Endothelial cell of umbilical vein (primary cell): ENCODE data around the gene MICA. TPM values are rescaled to one million over a fixed set of nuclear protein-coding genes. Genes with fewer than 3 reads are reported as not detected.

Source experiments
- BruUV-seq: library from RNA; stranded (reverse); fragments of 400-500 nt; replicated peaks from 2 replicates; lab custom pipeline; 2021; lab: Mats Ljungman, UMichigan
- CTCF ChIA-PET: fragments of 300-600, 350-600 bp; sonication (Branson Sonifier 250); formaldehyde crosslinking; loops from one replicate; lab custom pipeline; 2021; ENCODE audit warnings: antibody characterized with exemption, inconsistent platforms; lab: Charles Lee
- POLR2A ChIA-PET: fragments of 300-600, 350-600 bp; sonication (Branson Sonifier 250); formaldehyde crosslinking; loops from one replicate; lab custom pipeline; 2021; ENCODE audit warnings: antibody characterized with exemption, inconsistent platforms; lab: Charles Lee
- DNase-seq: peaks from one replicate; pipeline ENCODE4 v3.0.0-alpha.2; 2011; ENCODE audit warnings: low read depth, low spot score
- FAIRE-seq: peaks from 2 replicates; lab custom pipeline; 2011; peaks lifted over from hg19 to GRCh38; lab: Jason Lieb, UNC
- H2AFZ ChIP-seq: 2 replicates; pipeline ENCODE4 v1.6.0; 2012; ENCODE audit warnings: low read depth, low read length, control low read depth, inconsistent platforms
- H3K27ac ChIP-seq: 2 replicates; pipeline ENCODE4 v1.5.1; 2011; ENCODE audit warnings: low read depth, mild to moderate bottlenecking, control low read depth, low read length, moderate library complexity; ENCODE audit not compliant: insufficient read depth
- H3K27me3 ChIP-seq, 2 experiments: 2 replicates each; pipeline versions ENCODE4 v1.6.0 to v1.6.1; 2011; ENCODE audit warnings: low read length in 2 of 2, mixed read lengths in 1 of 2; ENCODE audit not compliant: control insufficient read depth in 2 of 2, insufficient read depth in 2 of 2
- H3K36me3 ChIP-seq, 2 experiments: 2 replicates in 1 of 2; 3 replicates in 1 of 2; pipeline ENCODE4 v1.5.1; 2011; ENCODE audit warnings: low read length in 2 of 2, mild to moderate bottlenecking in 1 of 2, moderate library complexity in 1 of 2; ENCODE audit not compliant: control insufficient read depth in 2 of 2, insufficient read depth in 2 of 2; ENCODE audit errors: extremely low read depth in 1 of 2
- H3K4me1 ChIP-seq: 3 replicates; pipeline ENCODE4 v1.5.1; 2011; ENCODE audit warnings: mild to moderate bottlenecking, low read length; ENCODE audit not compliant: control insufficient read depth, insufficient read depth; ENCODE audit errors: extremely low read depth
- H3K4me2 ChIP-seq: 2 replicates; pipeline ENCODE4 v1.6.1; 2011; ENCODE audit warnings: low read length, control low read depth, mixed read lengths; ENCODE audit not compliant: insufficient read depth
- H3K4me3 ChIP-seq, 3 experiments: fragments of 200-600 bp in 1 of 3; sonication (generic), shearing (Covaris generic) in 1 of 3; replicated peaks in 1 of 3; 2 replicates each; pipeline ENCODE4 v1.5.1; 2011 to 2016; ENCODE audit warnings: control low read depth in 3 of 3, low read length in 3 of 3, mild to moderate bottlenecking in 2 of 3, inconsistent platforms in 1 of 3, low read depth in 1 of 3, moderate library complexity in 1 of 3; ENCODE audit not compliant: insufficient read depth in 1 of 3
- H3K79me2 ChIP-seq: 2 replicates; pipeline ENCODE4 v1.6.0; 2012; ENCODE audit warnings: low read length, inconsistent platforms; ENCODE audit not compliant: control insufficient read depth, insufficient read depth
- H3K9ac ChIP-seq: replicated peaks from 2 replicates; pipeline ENCODE3; 2011; ENCODE audit warnings: low read length, control low read depth; ENCODE audit not compliant: insufficient read depth; ENCODE audit errors: extremely low read depth
- H3K9me1 ChIP-seq: replicated peaks from 3 replicates; pipeline ENCODE4 v1.6.0; 2011; ENCODE audit warnings: mild to moderate bottlenecking, low read length; ENCODE audit not compliant: control insufficient read depth, insufficient read depth; ENCODE audit errors: extremely low read depth
- H3K9me3 ChIP-seq: replicated peaks from 2 replicates; pipeline ENCODE4 v1.5.1; 2012; ENCODE audit warnings: low read length, inconsistent platforms; ENCODE audit not compliant: control insufficient read depth, insufficient read depth
- H4K20me1 ChIP-seq: replicated peaks from 2 replicates; pipeline ENCODE3; 2011; ENCODE audit warnings: mild to moderate bottlenecking, low read length; ENCODE audit not compliant: control insufficient read depth, insufficient read depth; ENCODE audit errors: extremely low read depth
- CTCF ChIP-seq, 2 donors: IDR thresholded peaks; 1 replicate in 1 of 2; 2 replicates in 1 of 2; pipeline ENCODE4 v1.5.1; 2011; ENCODE audit warnings: low read length in 2 of 2, mild to moderate bottlenecking in 2 of 2, moderate library complexity in 2 of 2, control low read depth in 1 of 2, inconsistent platforms in 1 of 2, low read depth in 1 of 2; ENCODE audit not compliant: insufficient read depth in 1 of 2; ENCODE audit errors: extremely low read depth in 1 of 2
- EZH2 ChIP-seq: IDR thresholded peaks from 2 replicates; pipeline ENCODE4 v1.6.1; 2012; ENCODE audit warnings: borderline replicate concordance, low read depth, mild to moderate bottlenecking, moderate library complexity, low read length, inconsistent platforms; ENCODE audit not compliant: severe bottlenecking
- FOS ChIP-seq: IDR thresholded peaks from 2 replicates; pipeline ENCODE4 v1.6.1; 2011; ENCODE audit warnings: mild to moderate bottlenecking, low read length, moderate library complexity, borderline replicate concordance; ENCODE audit not compliant: insufficient read depth
- GATA2 ChIP-seq: IDR thresholded peaks from 2 replicates; pipeline ENCODE4 v1.7.0; 2011; ENCODE audit warnings: low read depth, mild to moderate bottlenecking, moderate library complexity, mixed read lengths, low read length; ENCODE audit not compliant: insufficient read length, insufficient read depth
- JUN ChIP-seq: IDR thresholded peaks from 2 replicates; pipeline ENCODE4 v1.6.1; 2011; ENCODE audit warnings: borderline replicate concordance, low read depth; ENCODE audit not compliant: insufficient read length, insufficient read depth
- MYC ChIP-seq: IDR thresholded peaks from one replicate; pipeline ENCODE4 v1.6.1; 2011; ENCODE audit warnings: mild to moderate bottlenecking, low read depth, low read length
- POLR2A ChIP-seq: IDR thresholded peaks from 2 replicates; pipeline ENCODE4 v1.6.1; 2012; ENCODE audit warnings: low read depth, mild to moderate bottlenecking, control low read depth, low read length
- POLR2AphosphoS5 ChIP-seq: IDR thresholded peaks from 2 replicates; pipeline ENCODE4 v1.6.1; 2012; ENCODE audit warnings: low read depth, mild to moderate bottlenecking, control low read depth, low read length, moderate library complexity; ENCODE audit not compliant: insufficient read depth
- dilution Hi-C: fragments of 300-500 bp; cut with MboI; formaldehyde crosslinking; loops from one replicate; pipeline ENCODE4 v1.15.0; 2019; ENCODE audit warnings: low sequenced_read_pairs; ENCODE audit not compliant: extremely low pct_ligation_motif_present
- intact Hi-C: fragments of 100-400 bp; cut with micrococcal nuclease; formaldehyde crosslinking; loops from one replicate; pipeline ENCODE4 v1.10.0; 2022
- polyA plus RNA-seq, 4 experiments: library from polyadenylated mRNA; depleted of rRNA in 3 of 4; stranded (reverse) in 3 of 4; unstranded in 1 of 4; fragments of >200 nt; gene quantifications; 2 replicates each; pipeline versions ENCODE4 v1.2.1 to v1.2.3, GENCODE V29; 2011 to 2012; ENCODE audit warnings: missing spikeins in 1 of 4
- total RNA-seq: library from RNA; stranded (reverse); gene quantifications from 2 replicates; pipeline ENCODE4 v1.2.3, GENCODE V29; 2021
- TF ChIP-seq, protein P1 (sequence below): IDR thresholded peaks from 2 replicates; pipeline ENCODE4 v1.6.1; 2011; ENCODE audit not compliant: insufficient read depth, insufficient read length

Gene MICA
- total and polyA plus RNA-seq, 2 donors (not counting 3 experiments of a cell fraction or from before 2014, with no cell fraction given) = 42.5 to 99.3 TPM

DNA sequence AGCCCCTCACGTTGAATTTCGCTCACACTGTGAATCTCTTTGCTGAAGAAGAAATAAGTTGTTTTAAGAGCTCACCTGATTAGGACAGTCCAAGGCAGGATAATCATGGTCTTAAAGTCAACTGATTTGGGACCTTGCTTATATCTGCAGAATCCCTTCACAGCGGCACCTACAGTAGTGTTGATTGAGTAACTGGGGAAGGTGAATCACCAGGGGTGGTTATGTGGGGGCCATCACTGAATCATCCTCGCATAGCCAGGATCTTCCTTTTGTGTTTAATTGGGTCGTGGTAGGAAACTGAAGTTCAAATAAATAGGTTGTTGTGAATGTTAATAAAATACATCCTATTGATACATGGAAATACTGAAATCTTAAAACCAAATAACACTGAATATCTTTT is 20.2 kb upstream of the MICA start:
- no peaks in the 10 kb centered on the region for H3K79me2 ChIP-seq
- H3K27me3 ChIP-seq = peaks cover 15 to 16% of the 10 kb centered on the region in 2 experiments
- TF ChIP-seq JUN (no peak), POLR2AphosphoS5 (no peak), CTCF (IDR thresholded peaks at IDR 0.05; ENCODE audit: extremely low read depth in 1 of 2, insufficient read depth in 1 of 2, low read depth in 1 of 2, low read length in 2 of 2) (no peak), MYC (no peak), POLR2A (no peak), GATA2 (no peak), EZH2 (no peak), FOS (no peak)
- TF ChIP-seq, protein P1, sequence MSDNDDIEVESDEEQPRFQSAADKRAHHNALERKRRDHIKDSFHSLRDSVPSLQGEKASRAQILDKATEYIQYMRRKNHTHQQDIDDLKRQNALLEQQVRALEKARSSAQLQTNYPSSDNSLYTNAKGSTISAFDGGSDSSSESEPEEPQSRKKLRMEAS = no peak
- DNase-seq (no peak), FAIRE-seq (no peak)
- no peaks in the 10 kb centered on the region for H4K20me1 ChIP-seq
- H3K36me3 ChIP-seq = no peaks in the 10 kb centered on the region
- intact Hi-C loops (no loop called here), dilution Hi-C loops (no loop called here)
- no peaks in the 10 kb centered on the region for H3K9me1 ChIP-seq
- H3K9me3 ChIP-seq = no peaks in the 10 kb centered on the region
- CTCF ChIA-PET = interaction anchor here (4.6 kb wide), 1 partner anchor 16 kb away, joined by 28 read pairs; no protein-coding TSS in a partner anchor
- H3K27ac ChIP-seq = no peak overlapping the region
- no peak overlapping the region for H3K9ac ChIP-seq
- POLR2A ChIA-PET = no interaction called here
- H3K4me2 ChIP-seq = no peak overlapping the region
- no peak overlapping the region for H2AFZ ChIP-seq
- H3K4me3 ChIP-seq = no peak overlapping the region
- H3K4me1 ChIP-seq = no peaks in the 10 kb centered on the region
- BruUV-seq = no TSS peak
